ENCODE data around the gene ZNF467.

The ZNF467 gene, protein sequence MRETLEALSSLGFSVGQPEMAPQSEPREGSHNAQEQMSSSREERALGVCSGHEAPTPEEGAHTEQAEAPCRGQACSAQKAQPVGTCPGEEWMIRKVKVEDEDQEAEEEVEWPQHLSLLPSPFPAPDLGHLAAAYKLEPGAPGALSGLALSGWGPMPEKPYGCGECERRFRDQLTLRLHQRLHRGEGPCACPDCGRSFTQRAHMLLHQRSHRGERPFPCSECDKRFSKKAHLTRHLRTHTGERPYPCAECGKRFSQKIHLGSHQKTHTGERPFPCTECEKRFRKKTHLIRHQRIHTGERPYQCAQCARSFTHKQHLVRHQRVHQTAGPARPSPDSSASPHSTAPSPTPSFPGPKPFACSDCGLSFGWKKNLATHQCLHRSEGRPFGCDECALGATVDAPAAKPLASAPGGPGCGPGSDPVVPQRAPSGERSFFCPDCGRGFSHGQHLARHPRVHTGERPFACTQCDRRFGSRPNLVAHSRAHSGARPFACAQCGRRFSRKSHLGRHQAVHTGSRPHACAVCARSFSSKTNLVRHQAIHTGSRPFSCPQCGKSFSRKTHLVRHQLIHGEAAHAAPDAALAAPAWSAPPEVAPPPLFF

DNA sequence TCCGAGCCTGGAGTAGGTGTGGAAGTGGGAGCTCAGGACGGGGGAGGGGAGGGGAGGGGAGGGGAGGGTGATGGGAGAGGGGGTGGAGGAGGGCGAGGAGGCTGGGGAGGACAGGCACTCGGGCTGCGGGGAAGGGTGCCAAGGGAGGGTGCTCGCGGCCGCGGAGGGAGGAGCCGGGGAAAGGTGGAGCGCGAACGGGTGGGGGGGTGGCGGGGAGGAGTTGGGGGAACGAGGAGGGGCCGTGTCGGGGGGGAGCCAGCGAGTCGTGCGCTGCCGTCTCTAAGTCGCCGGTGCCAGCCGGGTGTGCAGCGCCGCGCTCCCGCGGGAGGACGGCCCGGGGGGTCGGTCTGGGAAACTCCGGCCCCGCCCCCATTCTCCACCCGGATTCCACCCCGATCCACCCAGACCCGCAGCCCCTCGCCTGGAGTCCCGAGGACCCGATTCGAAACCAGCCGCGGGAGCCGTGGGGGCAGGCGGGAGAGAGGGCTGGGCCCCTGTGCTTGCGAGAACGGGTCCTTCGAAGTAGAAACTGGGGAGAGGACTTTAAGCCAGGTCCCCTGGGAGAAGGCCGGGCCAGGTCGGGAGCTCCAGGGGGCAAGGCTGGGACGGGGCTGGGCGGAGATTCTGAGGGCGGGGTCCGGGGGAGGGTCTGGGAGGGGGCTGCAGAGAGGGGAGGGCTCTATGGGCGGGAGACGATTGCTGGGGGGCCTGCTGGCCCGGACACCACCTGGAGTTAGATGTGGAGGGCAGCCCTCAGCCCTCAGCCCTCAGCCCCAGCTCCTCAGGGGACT is at the start of gene ZNF467:
Gene ZNF467, minus strand, starts transcription at position 143 of the 791 bp plus-strand sequence. CDS start 2,556 bp downstream, outside the sequence.
- no peak for DNase-seq (ENCODE audit: low spot score)

DNA sequence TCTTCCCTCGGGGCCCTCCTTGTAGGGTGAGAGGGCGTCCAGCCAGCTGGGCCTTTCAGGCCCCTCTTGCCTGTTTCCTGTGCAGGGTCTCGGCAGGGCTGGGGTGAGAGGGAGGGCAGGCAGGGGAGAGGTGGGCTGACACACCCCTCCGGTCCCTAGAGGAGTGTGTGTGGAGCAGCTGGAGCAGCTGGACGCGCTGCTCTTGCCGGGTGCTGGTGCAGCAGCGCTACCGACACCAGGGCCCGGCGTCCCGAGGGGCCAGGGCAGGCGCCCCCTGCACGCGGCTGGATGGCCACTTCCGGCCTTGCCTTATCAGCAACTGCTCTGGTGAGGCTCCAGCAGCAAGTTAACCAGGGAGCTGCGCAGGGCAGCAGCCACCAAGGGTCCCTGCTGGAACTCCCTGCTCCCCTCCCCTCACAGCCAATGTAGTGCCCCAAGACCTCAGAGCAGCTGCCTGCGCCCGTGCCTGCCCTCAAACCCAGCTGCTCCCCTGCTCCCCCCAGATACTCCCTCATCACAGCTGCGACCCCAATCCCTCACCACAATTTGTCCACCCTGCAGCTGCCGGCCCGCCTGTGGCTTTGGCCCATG is 49.1 kb upstream of the ZNF467 start:
- DNase-seq (ENCODE audit: low spot score) = no peak

DNA sequence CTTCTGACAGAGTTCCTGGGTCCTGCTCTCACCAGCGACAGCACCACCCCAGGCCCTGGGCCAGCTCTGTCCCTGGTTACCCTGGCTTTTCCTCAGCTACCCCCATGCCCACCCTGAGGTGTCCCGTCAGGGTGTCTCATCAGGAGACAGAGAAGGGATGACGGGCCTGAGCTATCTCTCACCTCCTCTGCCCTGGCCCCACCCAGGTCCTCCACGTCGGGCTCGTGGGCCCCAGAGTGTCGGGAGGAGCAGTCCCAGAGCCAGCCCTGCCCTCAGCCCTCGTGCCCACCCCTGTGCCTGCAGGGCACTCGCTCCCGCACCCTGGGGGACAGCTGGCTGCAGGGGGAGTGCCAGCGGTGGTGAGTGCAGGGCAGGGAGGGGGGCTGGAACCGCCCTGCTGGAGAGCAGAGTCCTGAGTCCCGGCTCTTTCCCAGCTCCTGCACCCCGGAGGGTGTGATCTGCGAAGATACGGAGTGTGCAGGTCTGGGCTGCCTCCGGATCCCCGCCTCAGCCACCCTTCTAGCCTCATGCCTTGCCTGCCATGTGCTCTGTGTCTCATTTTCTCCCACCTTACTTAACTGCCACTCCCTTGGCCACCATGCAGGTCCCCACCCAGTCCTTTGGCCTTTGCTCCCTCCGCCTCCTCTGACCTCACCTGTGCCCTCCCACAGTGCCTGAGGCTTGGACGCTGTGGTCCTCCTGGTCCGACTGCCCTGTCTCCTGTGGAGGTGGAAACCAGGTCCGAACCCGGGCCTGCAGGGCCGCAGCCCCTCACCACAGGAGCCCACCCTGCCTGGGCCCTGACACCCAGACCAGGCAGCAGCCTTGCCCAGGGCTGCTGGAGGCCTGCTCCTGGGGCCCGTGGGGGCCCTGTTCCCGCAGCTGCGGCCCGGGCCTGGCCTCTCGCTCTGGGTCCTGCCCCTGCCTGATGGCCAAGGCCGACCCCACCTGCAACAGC is 48.1 kb upstream of the ZNF467 start:
- no peak for DNase-seq (ENCODE audit: low spot score)

DNA sequence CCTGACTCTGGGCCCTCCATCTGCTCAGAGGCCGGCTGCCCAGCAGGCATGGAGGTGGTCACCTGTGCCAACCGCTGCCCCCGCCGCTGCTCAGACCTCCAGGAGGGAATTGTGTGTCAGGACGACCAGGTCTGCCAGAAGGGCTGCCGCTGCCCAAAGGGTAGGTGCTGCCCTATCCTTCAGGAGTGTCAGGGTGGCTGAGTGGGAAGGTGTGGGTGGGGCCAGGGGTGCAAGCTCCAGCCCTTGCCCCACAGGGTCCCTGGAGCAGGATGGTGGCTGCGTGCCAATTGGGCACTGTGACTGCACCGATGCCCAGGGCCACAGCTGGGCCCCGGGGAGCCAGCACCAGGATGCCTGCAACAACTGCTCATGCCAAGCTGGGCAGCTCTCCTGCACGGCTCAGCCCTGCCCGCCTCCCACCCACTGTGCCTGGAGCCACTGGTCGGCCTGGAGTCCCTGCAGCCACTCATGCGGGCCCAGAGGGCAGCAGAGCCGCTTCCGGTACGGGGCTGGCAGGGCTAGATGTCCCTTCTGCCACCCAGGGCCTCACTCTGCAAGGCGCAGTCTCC is 47.3 kb upstream of the ZNF467 start:
- DNase-seq (ENCODE audit: low spot score) = no peak

DNA sequence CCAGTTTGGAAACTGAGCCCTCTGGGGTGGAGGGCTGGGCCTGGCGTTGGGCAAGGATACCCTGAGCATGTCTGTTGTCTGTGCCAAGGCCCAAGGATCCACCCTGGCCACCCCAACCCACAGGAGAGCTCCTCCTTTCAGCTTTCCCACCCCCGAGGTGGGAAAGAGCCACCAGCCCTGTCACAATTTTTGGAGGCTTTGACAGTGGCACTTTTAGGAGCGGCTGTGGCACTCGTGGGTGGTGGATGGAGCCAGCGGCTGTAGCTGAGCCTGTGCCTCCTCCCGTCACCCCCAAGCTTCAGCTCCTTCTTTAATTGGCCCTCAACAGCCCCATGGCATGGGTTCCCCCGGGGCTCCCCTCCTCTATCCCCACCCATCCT is 46.6 kb upstream of the ZNF467 start:
- DNase-seq (ENCODE audit: low spot score) = no peak

DNA sequence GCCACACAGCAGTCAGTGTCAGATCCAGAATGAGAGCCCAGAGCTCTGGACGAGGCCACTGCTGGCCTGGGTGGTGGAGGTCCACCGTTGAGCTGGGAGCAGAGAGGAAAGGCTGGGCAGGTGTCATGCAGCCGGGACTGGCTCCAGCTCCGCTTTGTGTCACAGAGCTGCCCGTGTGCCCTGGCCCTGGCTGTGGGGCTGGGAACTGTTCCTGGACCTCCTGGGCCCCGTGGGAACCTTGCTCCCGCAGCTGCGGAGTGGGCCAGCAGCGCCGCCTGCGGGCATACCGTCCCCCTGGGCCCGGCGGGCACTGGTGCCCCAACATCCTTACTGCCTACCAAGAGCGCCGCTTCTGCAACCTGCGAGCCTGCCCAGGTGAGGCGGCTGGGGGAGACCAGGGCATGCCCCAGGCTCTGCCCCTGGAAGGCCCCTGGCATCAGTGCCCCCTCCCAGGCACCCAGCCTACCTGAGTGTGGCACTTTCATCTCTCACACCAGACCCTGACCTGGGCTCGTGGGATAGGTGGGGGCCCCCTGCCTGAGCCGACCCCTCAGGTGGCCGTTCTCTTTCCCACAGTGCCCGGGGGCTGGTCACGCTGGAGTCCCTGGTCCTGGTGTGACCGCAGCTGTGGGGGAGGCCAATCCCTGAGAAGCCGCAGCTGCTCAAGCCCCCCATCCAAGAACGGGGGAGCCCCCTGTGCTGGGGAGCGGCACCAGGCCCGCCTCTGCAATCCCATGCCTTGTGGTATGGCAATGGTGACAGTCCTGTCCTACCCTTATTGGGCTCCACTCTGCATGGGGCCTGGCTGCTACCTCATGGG is 46.0 kb upstream of the ZNF467 start:
- DNase-seq (ENCODE audit: low spot score) = no peak

DNA sequence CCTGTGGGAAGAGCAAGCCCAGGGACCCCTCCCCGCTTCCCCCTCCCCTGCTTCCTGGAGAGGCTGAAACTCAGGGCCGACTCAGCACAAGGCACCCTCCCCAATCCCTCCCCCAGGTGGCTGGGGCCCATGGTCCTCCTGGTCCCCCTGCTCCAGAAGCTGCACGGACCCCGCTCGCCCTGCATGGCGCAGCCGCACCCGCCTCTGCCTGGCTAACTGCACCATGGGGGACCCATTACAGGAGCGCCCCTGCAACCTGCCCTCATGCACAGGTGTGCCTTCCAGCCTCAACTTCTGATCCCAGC is 45.1 kb upstream of the ZNF467 start:
- no peak for DNase-seq (ENCODE audit: low spot score)

DNA sequence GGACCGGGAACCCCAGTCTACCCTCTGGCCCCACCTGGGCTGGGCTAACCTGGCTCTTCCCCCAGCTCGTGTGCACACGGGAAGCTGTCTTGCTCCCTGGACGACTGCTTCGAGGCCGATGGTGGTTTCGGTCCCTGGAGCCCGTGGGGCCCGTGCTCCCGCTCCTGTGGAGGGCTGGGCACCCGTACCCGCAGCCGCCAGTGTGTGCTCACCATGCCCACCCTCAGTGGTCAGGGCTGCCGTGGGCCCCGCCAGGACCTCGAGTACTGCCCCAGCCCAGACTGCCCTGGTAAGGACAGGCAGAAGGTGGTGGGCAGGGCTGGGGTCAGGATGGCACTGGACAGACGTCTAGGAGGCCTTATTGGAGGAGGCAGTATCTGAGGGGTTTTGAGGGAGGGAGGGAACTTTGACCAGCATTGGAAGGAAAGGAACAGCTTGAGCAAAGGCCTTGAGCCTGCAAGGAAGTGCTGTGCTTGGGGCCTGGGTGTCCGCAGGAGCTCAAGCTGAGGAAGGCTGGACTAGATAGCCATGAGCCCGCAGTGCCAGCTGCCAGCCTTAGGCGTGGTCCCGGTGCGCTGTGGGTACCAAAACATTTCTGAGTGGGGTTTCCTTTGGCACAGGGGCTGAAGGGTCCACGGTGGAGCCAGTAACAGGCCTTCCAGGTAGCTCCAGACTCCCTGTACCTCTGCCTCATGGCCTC is 44.6 kb upstream of the ZNF467 start:
- DNase-seq (ENCODE audit: low spot score) = no peak

DNA sequence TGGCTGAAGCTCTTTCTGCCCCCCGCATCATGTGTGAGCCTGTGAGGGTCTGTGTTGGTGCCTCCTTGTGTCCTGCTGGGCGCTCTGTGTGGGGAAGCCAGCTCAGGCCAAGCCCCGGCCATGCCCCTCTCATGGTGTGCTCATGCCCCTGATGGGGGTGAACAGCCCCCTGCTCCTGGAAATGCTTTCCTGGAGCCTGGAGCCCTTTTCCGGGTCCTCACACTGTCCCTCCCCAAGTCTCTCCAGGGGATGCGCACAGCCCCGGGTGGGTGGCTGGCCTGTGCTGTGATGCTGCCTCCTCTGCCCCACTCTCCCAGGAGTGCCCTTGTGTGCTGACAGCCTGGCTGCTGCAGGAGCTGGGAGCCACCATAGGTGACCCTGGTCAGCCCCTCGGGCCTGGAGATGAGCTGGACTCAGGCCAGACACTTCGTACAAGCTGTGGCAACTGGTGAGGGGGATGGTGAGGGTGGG is 43.9 kb upstream of the ZNF467 start:
- DNase-seq (ENCODE audit: low spot score) = no peak

DNA sequence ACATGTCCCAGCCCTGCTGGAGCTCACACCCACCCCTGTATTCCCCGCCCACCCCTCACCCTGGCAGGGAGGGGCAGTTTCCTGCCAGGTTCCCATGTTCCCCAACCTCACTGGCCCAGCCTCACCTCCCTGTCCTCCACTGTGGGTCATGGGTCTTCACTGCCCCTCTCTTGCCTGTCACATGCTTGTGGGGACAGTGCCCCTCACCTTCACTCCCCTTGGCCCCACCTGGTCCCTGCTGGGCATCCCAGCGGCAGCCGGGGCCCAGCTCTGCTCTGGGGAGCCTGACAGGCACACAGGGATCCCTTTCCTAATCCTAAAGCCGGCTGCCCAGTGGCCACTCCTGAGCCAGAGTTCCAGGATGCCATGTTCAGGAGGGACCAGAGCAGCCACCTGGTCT is 43.4 kb upstream of the ZNF467 start:
- DNase-seq (ENCODE audit: low spot score) = no peak

DNA sequence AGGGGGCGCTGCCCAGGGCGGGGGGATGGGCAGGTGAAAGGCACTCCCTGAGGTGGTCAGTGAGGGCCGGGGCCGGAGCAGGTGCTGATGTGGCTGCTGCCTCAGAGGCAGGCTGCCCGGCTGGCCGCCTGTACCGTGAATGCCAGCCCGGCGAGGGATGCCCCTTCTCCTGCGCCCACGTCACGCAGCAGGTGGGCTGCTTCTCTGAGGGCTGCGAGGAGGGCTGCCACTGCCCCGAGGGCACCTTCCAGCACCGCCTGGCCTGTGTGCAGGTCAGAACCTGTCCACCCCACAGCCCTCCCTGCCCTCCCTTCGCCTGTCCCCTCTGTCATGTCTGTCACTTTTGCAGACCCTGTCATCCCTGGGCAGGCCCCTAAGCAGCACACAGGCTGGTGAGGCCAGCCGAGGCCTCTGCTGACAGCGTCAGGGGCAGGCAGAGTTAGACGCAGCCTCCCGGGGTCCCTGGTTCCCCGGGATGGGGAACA is 42.9 kb upstream of the ZNF467 start:
- no peak for DNase-seq (ENCODE audit: low spot score)

DNA sequence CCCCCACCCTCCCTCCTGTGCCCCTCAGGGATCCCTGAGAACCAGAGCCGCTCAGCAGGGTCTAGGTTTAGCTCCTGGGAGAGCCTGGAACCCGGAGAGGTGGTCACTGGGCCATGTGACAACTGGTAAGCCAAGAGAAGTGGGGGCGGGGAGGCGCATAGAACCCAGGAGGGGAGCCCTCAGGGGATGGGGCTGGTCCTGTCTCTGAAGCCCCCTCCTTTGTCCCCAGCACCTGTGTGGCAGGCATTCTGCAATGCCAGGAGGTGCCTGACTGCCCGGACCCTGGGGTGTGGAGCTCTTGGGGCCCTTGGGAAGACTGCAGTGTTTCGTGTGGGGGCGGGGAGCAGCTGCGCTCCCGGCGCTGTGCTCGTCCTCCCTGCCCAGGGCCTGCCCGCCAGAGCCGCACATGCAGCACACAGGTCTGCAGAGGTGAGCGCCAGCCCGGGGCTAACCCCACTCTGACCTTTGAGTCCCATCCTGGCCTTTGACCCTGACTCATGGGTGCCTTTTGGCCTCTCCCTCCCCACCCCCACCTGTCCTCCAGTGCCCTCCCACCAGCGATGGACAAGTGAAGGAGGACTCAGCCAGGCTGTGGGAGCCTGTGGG is 42.4 kb upstream of the ZNF467 start:
- DNase-seq (ENCODE audit: low spot score) = no peak

DNA sequence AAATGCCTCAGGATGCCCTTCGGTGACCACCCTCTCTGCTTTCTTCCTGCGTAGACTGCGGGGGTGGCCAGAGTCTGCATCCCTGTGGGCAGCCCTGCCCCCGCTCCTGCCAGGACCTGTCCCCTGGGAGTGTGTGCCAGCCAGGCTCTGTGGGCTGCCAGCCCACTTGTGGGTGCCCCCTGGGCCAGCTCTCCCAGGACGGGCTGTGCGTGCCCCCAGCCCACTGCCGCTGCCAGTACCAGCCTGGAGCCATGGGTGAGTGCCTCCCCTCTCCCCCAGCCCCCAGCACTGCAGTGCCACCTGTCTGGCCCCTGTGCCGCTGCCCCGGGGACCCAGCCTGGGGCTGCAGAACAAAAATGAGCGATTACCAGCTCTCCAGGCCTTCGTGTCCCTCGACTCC is 41.7 kb upstream of the ZNF467 start:
- DNase-seq (ENCODE audit: low spot score) = no peak

DNA sequence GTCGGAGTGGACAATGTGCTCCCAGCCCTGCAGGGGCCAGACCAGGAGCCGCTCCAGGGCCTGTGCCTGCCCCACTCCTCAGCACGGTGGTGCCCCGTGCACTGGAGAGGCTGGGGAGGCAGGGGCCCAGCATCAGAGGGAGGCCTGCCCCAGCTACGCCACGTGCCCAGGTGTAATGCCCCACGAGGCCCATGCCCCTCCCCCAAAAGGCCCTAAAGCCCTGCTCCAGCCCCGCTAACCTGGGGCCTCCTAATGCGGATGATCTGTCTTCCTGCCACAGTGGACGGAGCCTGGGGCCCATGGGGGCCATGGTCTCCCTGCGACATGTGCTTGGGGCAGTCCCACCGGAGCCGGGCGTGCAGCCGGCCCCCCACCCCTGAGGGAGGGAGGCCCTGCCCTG is 41.1 kb upstream of the ZNF467 start:
- no peak for DNase-seq (ENCODE audit: low spot score)

DNA sequence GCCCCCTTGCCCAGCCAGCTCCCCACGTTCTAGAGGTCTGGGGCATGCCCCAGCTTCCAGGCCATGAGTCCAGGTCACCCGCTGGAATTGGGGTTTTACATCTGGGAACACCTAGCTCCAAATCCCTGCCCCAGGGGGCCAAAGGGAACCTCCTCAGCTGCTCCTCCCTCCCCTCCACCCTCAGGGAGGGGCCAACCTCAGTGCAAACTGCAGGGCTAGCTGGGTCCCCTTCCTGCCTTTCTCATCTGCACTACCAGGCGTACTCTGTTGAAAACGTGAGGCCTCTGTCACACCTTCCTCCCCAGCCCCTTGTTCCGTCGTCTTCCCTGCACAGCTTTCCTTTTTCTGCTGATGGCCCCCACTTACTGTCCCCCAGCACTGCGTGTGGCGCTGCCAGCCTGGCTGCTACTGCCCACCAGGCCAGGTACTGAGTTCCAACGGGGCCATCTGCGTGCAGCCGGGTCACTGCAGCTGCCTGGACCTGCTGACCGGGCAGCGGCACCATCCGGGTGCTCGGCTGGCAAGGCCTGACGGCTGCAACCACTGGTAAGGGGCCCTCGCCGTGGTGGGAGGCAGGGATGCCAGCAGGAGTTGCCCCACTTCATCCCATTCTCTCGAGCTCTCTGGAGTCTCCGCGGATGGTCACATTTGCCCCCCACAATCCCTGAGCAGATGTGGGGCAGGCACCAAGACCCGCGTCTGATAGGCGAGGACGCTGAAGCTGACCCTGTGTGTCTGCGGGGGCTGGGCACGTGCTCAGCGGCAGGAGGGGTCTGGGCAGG is 40.1 kb upstream of the ZNF467 start:
- DNase-seq (ENCODE audit: low spot score) = no peak

DNA sequence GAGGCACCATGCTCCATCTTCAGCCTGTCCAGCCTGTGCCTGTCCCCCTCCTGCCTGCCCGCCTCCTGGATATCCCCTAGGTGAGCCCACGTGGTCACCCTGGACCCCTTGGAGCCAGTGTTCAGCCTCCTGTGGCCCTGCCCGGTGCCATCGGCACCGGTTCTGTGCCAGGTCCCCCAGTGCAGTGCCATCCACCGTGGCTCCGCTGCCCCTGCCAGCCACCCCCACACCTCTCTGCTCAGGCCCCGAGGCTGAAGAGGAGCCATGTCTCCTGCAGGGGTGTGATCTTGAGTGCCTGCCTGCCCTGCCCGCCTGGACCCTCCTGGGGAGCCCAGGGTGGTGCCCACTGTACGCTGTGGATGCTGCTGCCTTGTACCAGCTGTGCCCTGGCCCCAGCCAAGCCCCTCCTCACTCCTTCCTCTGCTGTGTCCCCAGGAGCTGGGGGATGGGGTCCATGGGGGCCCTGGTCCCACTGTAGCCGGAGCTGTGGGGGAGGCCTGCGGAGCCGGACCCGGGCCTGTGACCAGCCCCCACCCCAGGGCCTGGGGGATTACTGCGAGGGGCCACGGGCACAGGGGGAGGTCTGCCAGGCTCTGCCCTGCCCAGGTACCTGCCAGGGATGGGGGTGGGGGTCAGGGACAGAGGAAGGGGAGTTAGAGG is 38.6 kb upstream of the ZNF467 start:
- DNase-seq (ENCODE audit: low spot score) = no peak

DNA sequence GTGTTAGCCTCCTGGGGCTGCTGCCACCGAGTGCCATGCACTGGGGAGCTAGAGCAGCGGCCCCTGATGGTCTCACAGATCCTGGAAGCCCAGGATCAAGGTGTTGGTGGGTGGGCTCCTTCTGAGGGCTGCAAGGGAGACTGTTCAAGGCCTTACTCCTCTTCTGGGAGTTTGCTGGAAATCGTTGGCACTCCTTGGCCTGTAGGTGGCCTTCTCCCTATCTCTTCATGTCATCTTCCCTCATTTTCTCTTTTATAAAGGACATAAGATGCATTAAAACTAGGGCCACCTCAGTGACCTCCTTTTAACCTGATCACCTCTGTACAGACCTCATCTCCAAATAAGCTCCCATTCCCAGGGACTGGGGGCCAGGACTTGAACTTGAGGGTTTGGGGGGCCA is 37.8 kb upstream of the ZNF467 start:
- no peak for DNase-seq (ENCODE audit: low spot score)

DNA sequence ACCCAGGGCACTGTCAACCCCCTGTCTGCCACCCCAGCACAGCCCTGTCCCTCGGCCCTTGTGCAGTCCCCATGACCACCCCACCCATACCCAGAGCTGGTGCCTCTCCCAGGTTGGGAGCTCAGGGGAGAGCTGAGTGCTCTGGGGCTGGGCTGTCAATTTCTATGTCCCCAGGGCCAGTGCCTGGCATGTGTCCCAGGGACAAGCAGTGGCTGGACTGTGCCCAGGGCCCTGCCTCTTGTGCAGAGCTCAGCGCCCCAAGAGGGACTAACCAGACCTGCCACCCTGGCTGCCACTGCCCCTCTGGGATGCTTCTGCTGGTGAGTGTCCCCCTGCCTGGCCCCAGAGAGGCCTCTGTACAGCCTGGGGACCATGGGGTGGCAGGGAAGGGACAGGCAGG is 35.8 kb upstream of the ZNF467 start:
- DNase-seq (ENCODE audit: low spot score) = no peak
